H1 (cell line): ENCODE data around the gene MAGEA6. TPM values are rescaled to one million over a fixed set of nuclear protein-coding genes. Genes with fewer than 3 reads are reported as not detected.
"Not testable (repeated sequence)": the region's sequence is repeated elsewhere in the genome, so short reads cannot be mapped to it uniquely, and the experiment has no call there.

Source experiments
- CTCF ChIA-PET: fragments of 300-600 bp; sonication (Branson Sonifier 250); formaldehyde crosslinking; loops from one replicate; lab custom pipeline; 2021; ENCODE audit not compliant: partially characterized antibody; lab: Charles Lee
- POLR2A ChIA-PET: fragments of 300-600 bp; sonication (Branson Sonifier 250); formaldehyde crosslinking; loops from one replicate; lab custom pipeline; 2021; ENCODE audit warnings: inconsistent platforms; ENCODE audit not compliant: partially characterized antibody; lab: Charles Lee
- DNase-seq, 2 experiments: peaks; one replicate each; pipeline versions ENCODE4 v3.0.0 to v3.0.0-alpha.2; 2010 to 2022; ENCODE audit warnings: low spot score in 2 of 2, low read depth in 1 of 2, mixed read lengths in 1 of 2
- FAIRE-seq: peaks from 2 replicates; lab custom pipeline; 2011; peaks lifted over from hg19 to GRCh38; lab: Jason Lieb, UNC
- H2AFZ ChIP-seq: 2 replicates; pipeline ENCODE4 v1.8.1; 2012; ENCODE audit warnings: low read length, inconsistent platforms
- H2AK5ac ChIP-seq: 2 replicates; pipeline ENCODE4 v1.6.1; 2013; ENCODE audit warnings: low read depth, low read length
- H2BK120ac ChIP-seq: replicated peaks from 2 replicates; pipeline ENCODE3; 2013; ENCODE audit warnings: low read depth, low read length, inconsistent platforms
- H2BK12ac ChIP-seq: 2 replicates; pipeline ENCODE4 v1.6.1; 2013; ENCODE audit warnings: low read depth, low read length
- H2BK15ac ChIP-seq: 2 replicates; pipeline ENCODE4 v1.6.1; 2013; ENCODE audit warnings: low read length
- H2BK20ac ChIP-seq: 2 replicates; pipeline ENCODE4 v1.6.1; 2013; ENCODE audit warnings: low read length
- H2BK5ac ChIP-seq: 2 replicates; pipeline ENCODE4 v1.6.1; 2013; ENCODE audit warnings: low read depth, low read length
- H3K14ac ChIP-seq: 2 replicates; pipeline ENCODE4 v1.6.1; 2013; ENCODE audit warnings: inconsistent platforms; ENCODE audit not compliant: insufficient read length
- H3K18ac ChIP-seq: 2 replicates; pipeline ENCODE4 v1.6.1; 2013; ENCODE audit warnings: low read length; ENCODE audit errors: extremely low read depth
- H3K23ac ChIP-seq: 2 replicates; pipeline ENCODE4 v1.6.1; 2013; ENCODE audit warnings: inconsistent platforms; ENCODE audit not compliant: insufficient read length
- H3K23me2 ChIP-seq: 2 replicates; pipeline ENCODE4 v1.6.1; 2013; ENCODE audit warnings: low read depth, low read length
- H3K27ac ChIP-seq: 2 replicates; pipeline ENCODE4 v1.6.1; 2011; ENCODE audit warnings: low read depth, low read length, inconsistent platforms
- H3K27me3 ChIP-seq, 4 experiments: replicated peaks in 1 of 4; 1 replicate in 1 of 4; 2 replicates in 3 of 4; pipeline versions ENCODE4 v1.6.1 to v1.8.1; 2011 to 2013; ENCODE audit warnings: low read length in 3 of 4, mild to moderate bottlenecking in 3 of 4, inconsistent platforms in 2 of 4, mixed read lengths in 2 of 4, moderate library complexity in 1 of 4; ENCODE audit not compliant: control insufficient read depth in 3 of 4, insufficient read depth in 3 of 4; ENCODE audit errors: extremely low read depth in 1 of 4
- H3K36me3 ChIP-seq, 4 experiments: 2 replicates each; pipeline versions ENCODE4 v1.6.1 to v1.8.1; 2011 to 2013; ENCODE audit warnings: mild to moderate bottlenecking in 4 of 4, low read length in 3 of 4, moderate library complexity in 2 of 4, control low read depth in 1 of 4, inconsistent platforms in 1 of 4; ENCODE audit not compliant: insufficient read depth in 4 of 4, control insufficient read depth in 2 of 4
- H3K4ac ChIP-seq: replicated peaks from 2 replicates; pipeline ENCODE3; 2013; ENCODE audit warnings: low read length, low read depth, mixed read lengths, inconsistent platforms; ENCODE audit not compliant: insufficient read length
- H3K4me1 ChIP-seq, 4 experiments: replicated peaks in 1 of 4; 1 replicate in 1 of 4; 2 replicates in 3 of 4; pipeline versions ENCODE4 v1.6.1 to v1.8.1; 2011 to 2013; ENCODE audit warnings: low read length in 3 of 4, inconsistent platforms in 2 of 4, mixed read lengths in 1 of 4; ENCODE audit not compliant: insufficient read depth in 4 of 4, control insufficient read depth in 3 of 4
- H3K4me2 ChIP-seq, 2 experiments: 2 replicates each; pipeline versions ENCODE4 v1.6.1 to v1.8.1; 2011 to 2013; ENCODE audit warnings: low read depth in 2 of 2, low read length in 2 of 2, control low read depth in 1 of 2, inconsistent platforms in 1 of 2, mild to moderate bottlenecking in 1 of 2; ENCODE audit not compliant: insufficient read depth in 1 of 2
- H3K4me3 ChIP-seq, 4 experiments: fragments of 200-600, 300-600 bp in 1 of 4; sonication (generic), shearing (Covaris generic), sonication (Bioruptor Twin) in 1 of 4; 2 replicates each; pipeline versions ENCODE4 v1.5.1 to v1.8.1; 2011 to 2016; ENCODE audit warnings: low read length in 4 of 4, low read depth in 3 of 4, control low read depth in 2 of 4, inconsistent platforms in 2 of 4, mild to moderate bottlenecking in 2 of 4, mixed read lengths in 1 of 4, moderate library complexity in 1 of 4; ENCODE audit not compliant: insufficient read depth in 2 of 4; ENCODE audit errors: extremely low read depth in 1 of 4
- H3K56ac ChIP-seq: replicated peaks from 2 replicates; pipeline ENCODE3; 2013; ENCODE audit warnings: low read depth, mild to moderate bottlenecking, mixed read lengths, low read length, inconsistent platforms; ENCODE audit not compliant: insufficient read length
- H3K79me1 ChIP-seq: 2 replicates; pipeline ENCODE4 v1.6.1; 2013; ENCODE audit warnings: low read depth, low read length, control low read depth
- H3K79me2 ChIP-seq, 2 experiments: 2 replicates each; pipeline versions ENCODE4 v1.6.1 to v1.8.1; 2012 to 2013; ENCODE audit warnings: low read length in 2 of 2, mild to moderate bottlenecking in 2 of 2, inconsistent platforms in 1 of 2; ENCODE audit not compliant: insufficient read depth in 2 of 2, control insufficient read depth in 1 of 2
- H3K9ac ChIP-seq, 4 experiments: replicated peaks in 1 of 4; 1 replicate in 1 of 4; 2 replicates in 3 of 4; pipeline versions ENCODE4 v1.6.1 to v1.8.1; 2011 to 2013; ENCODE audit warnings: low read depth in 3 of 4, low read length in 3 of 4, control low read depth in 2 of 4, mild to moderate bottlenecking in 2 of 4, moderate library complexity in 2 of 4, inconsistent platforms in 1 of 4; ENCODE audit errors: extremely low read depth in 1 of 4
- H3K9me3 ChIP-seq, 2 experiments: 2 replicates each; pipeline versions ENCODE4 v1.6.1 to v1.8.1; 2012 to 2013; ENCODE audit warnings: mild to moderate bottlenecking in 2 of 2, moderate library complexity in 2 of 2, control low read depth in 1 of 2, inconsistent platforms in 1 of 2, low read depth in 1 of 2, low read length in 1 of 2, mixed read lengths in 1 of 2; ENCODE audit not compliant: insufficient read depth in 2 of 2
- H4K20me1 ChIP-seq, 2 experiments: replicated peaks in 1 of 2; 2 replicates each; pipeline versions ENCODE3 to v1.8.1; 2011 to 2013; ENCODE audit warnings: inconsistent platforms in 2 of 2, low read length in 2 of 2, mild to moderate bottlenecking in 1 of 2; ENCODE audit not compliant: insufficient read depth in 2 of 2, control insufficient read depth in 1 of 2
- H4K5ac ChIP-seq: 2 replicates; pipeline ENCODE4 v1.6.1; 2013; ENCODE audit warnings: low read length, low read depth, mixed read lengths, inconsistent platforms; ENCODE audit not compliant: insufficient read length
- H4K8ac ChIP-seq: 2 replicates; pipeline ENCODE4 v1.8.0; 2013; ENCODE audit warnings: mild to moderate bottlenecking, moderate library complexity, low read length, inconsistent platforms; ENCODE audit not compliant: insufficient read depth; ENCODE audit errors: extremely low read depth
- H4K91ac ChIP-seq: replicated peaks from 2 replicates; pipeline ENCODE3; 2013; ENCODE audit warnings: low read length, mixed read lengths, inconsistent platforms; ENCODE audit not compliant: insufficient read length
- WGBS, 2 experiments: shearing (Covaris generic) in 1 of 2; methylation state at CpG; one replicate each; pipeline versions ENCODE4 v1.1.6 to v1.1.7; 2013 to 2015; ENCODE audit warnings: low lambda C conversion rate in 2 of 2, mixed read lengths in 2 of 2, inconsistent platforms in 1 of 2, low coverage in 1 of 2, missing lambda C conversion rate in 1 of 2; ENCODE audit not compliant: insufficient replicate concordance in 2 of 2, insufficient coverage in 1 of 2, insufficient read length in 1 of 2; ENCODE audit errors: extremely low coverage in 1 of 2, missing lambda C conversion rate in 1 of 2; 5-methylcytosine and 5-hydroxymethylcytosine counted together
- polyA plus RNA-seq, 7 experiments: library from polyadenylated mRNA; depleted of rRNA in 3 of 7; stranded (reverse) in 5 of 7; unstranded in 2 of 7; fragments of >200 nt in 5 of 7; fragments of 200-250 nt in 2 of 7; gene quantifications; 1 replicate in 5 of 7; 2 replicates in 1 of 7; 4 replicates in 1 of 7; pipeline versions ENCODE4 v1.2.1 to v1.2.3, GENCODE V29; 2011 to 2013; ENCODE audit warnings: missing spikeins in 2 of 7, mixed read lengths in 2 of 7
- total RNA-seq: library from RNA; stranded (reverse); fragmentation: NEBNext Ultra II Directional; extraction: Animal tissue kit (Norgen Biotek cat#: 25700); gene quantifications from 2 replicates; pipeline ENCODE4 v1.2.1, GENCODE V29; 2021

MAGEA6 gene
- total and polyA plus RNA-seq, 2 of the 8 experiments (the other 6 are each of a cell fraction or from before 2014, with no cell fraction given): 0.08 TPM; not detected in 1

GRCh38 chrX:152761582-152761981 is 7.9 kb downstream of the MAGEA6 start:
- DNase-seq, H2BK5ac ChIP-seq, H3K27me3 ChIP-seq, H4K5ac ChIP-seq, H3K18ac ChIP-seq, H4K91ac ChIP-seq, H2AFZ ChIP-seq, H3K56ac ChIP-seq, H3K4me3 ChIP-seq, H3K4ac ChIP-seq, H3K79me1 ChIP-seq, H2AK5ac ChIP-seq, H3K4me1 ChIP-seq, H3K14ac ChIP-seq, FAIRE-seq, H3K9ac ChIP-seq, H3K79me2 ChIP-seq, CTCF ChIA-PET, H3K36me3 ChIP-seq, H3K23ac ChIP-seq, H3K23me2 ChIP-seq, H3K27ac ChIP-seq, H4K8ac ChIP-seq, H3K4me2 ChIP-seq, H4K20me1 ChIP-seq, H3K9me3 ChIP-seq, H2BK15ac ChIP-seq, H2BK20ac ChIP-seq, H2BK120ac ChIP-seq, H2BK12ac ChIP-seq, POLR2A ChIA-PET: not testable (repeated sequence)
- 94% methylated on average over 2 of the region's 7 CpGs; no CpG with 5 or more reads in 1 of the 2 experiments for WGBS, 2 experiments

DNA sequence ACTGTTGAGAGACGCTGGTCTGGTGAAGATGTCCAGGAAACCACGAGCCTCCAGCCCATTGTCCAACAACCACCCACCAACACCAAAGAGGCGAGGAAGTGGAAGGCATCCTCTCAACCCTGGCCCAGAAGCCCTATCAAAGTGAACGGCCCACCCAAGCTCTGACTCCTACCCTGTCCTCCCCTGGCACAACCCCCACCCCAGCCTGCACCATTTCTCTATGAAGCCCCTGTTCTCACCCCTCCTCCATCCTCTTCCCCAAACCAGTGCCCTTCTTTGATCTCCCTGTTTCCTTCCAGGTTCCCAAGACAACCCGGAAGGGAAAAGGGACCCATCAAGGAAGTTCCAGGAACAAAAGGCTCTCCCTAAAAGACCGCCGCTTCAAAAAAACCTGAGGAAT is 9.9 kb downstream of the MAGEA6 start:
- H3K18ac ChIP-seq, H2BK15ac ChIP-seq: not testable (repeated sequence)
- 100% methylated on average over 1 of the region's 7 CpGs; no CpG with 5 or more reads in 1 of the 2 experiments for WGBS, 2 experiments

More for the DNA sequence above, 9.9 kb downstream of the MAGEA6 start:
- H3K23ac ChIP-seq, DNase-seq, CTCF ChIA-PET, H3K4me3 ChIP-seq, H4K20me1 ChIP-seq, H3K4me1 ChIP-seq, POLR2A ChIA-PET, H3K27ac ChIP-seq, H3K4ac ChIP-seq, H2BK20ac ChIP-seq, H4K8ac ChIP-seq, H4K5ac ChIP-seq, H3K14ac ChIP-seq, H3K56ac ChIP-seq, H2BK12ac ChIP-seq, FAIRE-seq, H3K36me3 ChIP-seq, H3K27me3 ChIP-seq, H3K79me1 ChIP-seq, H3K9me3 ChIP-seq, H3K79me2 ChIP-seq, H2BK5ac ChIP-seq, H2AFZ ChIP-seq, H3K23me2 ChIP-seq, H3K4me2 ChIP-seq, H4K91ac ChIP-seq, H2BK120ac ChIP-seq, H3K9ac ChIP-seq, H2AK5ac ChIP-seq: not testable (repeated sequence)
